K562 (cell line): ENCODE measurements around the gene LLGL2. TPM values are rescaled to one million over a fixed set of nuclear protein-coding genes. Genes with fewer than 3 reads are reported as not detected.

Experiments
- ZNF407 ChIP-seq: fragments of 450-650 bp; IDR thresholded peaks from 2 replicates; pipeline ENCODE4 v1.6.1; 2016; ENCODE audit warnings: low read depth
- ZNF717 ChIP-seq: fragments of 250-450 bp; sonication (Bioruptor Pico); IDR thresholded peaks from 2 replicates; pipeline ENCODE4 v1.5.0; 2021
- polyA plus RNA-seq, 8 experiments: library from polyadenylated mRNA; depleted of rRNA in 4 of 8; stranded (reverse) in 5 of 8; unstranded in 3 of 8; fragments of >200 nt; fragmentation: Nextera tagmentation in 2 of 8; fragmentation: Illumina TruSeq in 1 of 8; extraction: Ambion mirVana in 2 of 8; extraction: Trizol in 1 of 8; gene quantifications; 2 replicates each; pipeline versions ENCODE4 v1.2.1 to v1.2.3, GENCODE V29; 2011 to 2014; ENCODE audit warnings: inconsistent platforms in 1 of 8, missing spikeins in 1 of 8
- total RNA-seq, 7 experiments: library from RNA; depleted of rRNA in 6 of 7; stranded (reverse); fragments of >200 nt in 6 of 7; fragmentation: Illumina TruSeq in 2 of 7; extraction: Trizol in 2 of 7; gene quantifications; 2 replicates each; pipeline versions ENCODE4 v1.2.1 to v1.2.3, GENCODE V29; 2011 to 2021; ENCODE audit warnings: low replicate concordance in 1 of 7

The LLGL2 gene
- total and polyA plus RNA-seq, 9 of the 15 experiments (the other 6 are each of a cell fraction or from before 2014, with no cell fraction given), result 0.32 to 24.4 (median 10.2) TPM

- TF ChIP-seq ZNF407, result no peak
- TF ChIP-seq ZNF717 (CRISPR knock-in tag), result no peak
- TF ChIP-seq, all 486 proteins: peak for 0
Observed at GRCh38 chr17:75480281-75480680, 45.2 kb upstream of the LLGL2 start (continued).
